IMR-90 (cell line): ENCODE measurements around the gene SRSF4. TPM values are rescaled to one million over a fixed set of nuclear protein-coding genes. Genes with fewer than 3 reads are reported as not detected.

Source experiments
- ATAC-seq: fragments of 200-7000 bp; cut with Tn5 transposase; 2 replicates; pipeline ENCODE4 v1.9.1; 2020; ENCODE audit warnings: low read depth, mild to moderate bottlenecking, moderate library complexity
- BruUV-seq: library from RNA; stranded (reverse); fragments of 400-500 nt; replicated peaks from 2 replicates; lab custom pipeline; 2021; lab: Mats Ljungman, UMichigan
- CTCF ChIA-PET: fragments of 300-600 bp; formaldehyde crosslinking; extraction: SDS; loops from one replicate; lab custom pipeline; 2021; ENCODE audit warnings: antibody characterized with exemption; lab: Yijun Ruan, JAX
- POLR2A ChIA-PET: fragments of 300-600 bp; sonication (Branson Sonifier 250); formaldehyde crosslinking; loops from one replicate; lab custom pipeline; 2022; ENCODE audit warnings: antibody characterized with exemption; ENCODE audit not compliant: unreplicated experiment; lab: Charles Lee
- DNase-seq: peaks from one replicate; pipeline ENCODE4 v3.0.0; 2013
- H2AFZ ChIP-seq: replicated peaks from 2 replicates; pipeline ENCODE3; 2013; ENCODE audit warnings: low read length, mild to moderate bottlenecking; ENCODE audit not compliant: poor library complexity
- H2AK5ac ChIP-seq: 2 replicates; pipeline ENCODE4 v1.6.1; 2013; ENCODE audit warnings: low read depth, low read length, inconsistent platforms
- H2AK9ac ChIP-seq: replicated peaks from 2 replicates; pipeline ENCODE3; 2013; ENCODE audit warnings: mild to moderate bottlenecking, low read depth, low read length, moderate library complexity; ENCODE audit not compliant: poor library complexity
- H2BK120ac ChIP-seq: 2 replicates; pipeline ENCODE4 v1.6.1; 2013; ENCODE audit warnings: low read depth, low read length, inconsistent platforms
- H2BK15ac ChIP-seq: 3 replicates; pipeline ENCODE4 v1.6.1; 2013; ENCODE audit warnings: low read depth, low read length, inconsistent platforms
- H2BK20ac ChIP-seq: 2 replicates; pipeline ENCODE4 v1.6.1; 2013; ENCODE audit warnings: low read depth, mild to moderate bottlenecking, inconsistent platforms, low read length, moderate library complexity
- H2BK5ac ChIP-seq: 2 replicates; pipeline ENCODE4 v1.6.1; 2013; ENCODE audit warnings: mild to moderate bottlenecking, low read depth, low read length, inconsistent platforms; ENCODE audit not compliant: poor library complexity, severe bottlenecking
- H3K14ac ChIP-seq: replicated peaks from 2 replicates; pipeline ENCODE4 v1.6.1; 2013; ENCODE audit warnings: low read depth, low read length, inconsistent platforms
- H3K18ac ChIP-seq: 2 replicates; pipeline ENCODE4 v1.6.1; 2013; ENCODE audit warnings: low read depth, low read length, control low read depth
- H3K23ac ChIP-seq: 2 replicates; pipeline ENCODE4 v1.6.1; 2013; ENCODE audit warnings: low read depth, low read length, inconsistent platforms
- H3K27ac ChIP-seq: 2 replicates; pipeline ENCODE4 v1.5.1; 2013; ENCODE audit warnings: mild to moderate bottlenecking, control low read depth, low read length; ENCODE audit not compliant: insufficient read depth
- H3K27me3 ChIP-seq: 2 replicates; pipeline ENCODE4 v1.6.1; 2013; ENCODE audit warnings: low read length; ENCODE audit not compliant: control insufficient read depth, insufficient read depth
- H3K36me3 ChIP-seq: 2 replicates; pipeline ENCODE4 v1.6.1; 2013; ENCODE audit warnings: low read length, mixed read lengths; ENCODE audit not compliant: control insufficient read depth, insufficient read depth
- H3K4ac ChIP-seq: 2 replicates; pipeline ENCODE4 v1.6.1; 2013; ENCODE audit warnings: low read depth, low read length, inconsistent platforms
- H3K4me1 ChIP-seq: 2 replicates; pipeline ENCODE4 v1.6.1; 2013; ENCODE audit warnings: low read length, mixed read lengths; ENCODE audit not compliant: control insufficient read depth, insufficient read depth
- H3K4me2 ChIP-seq: 2 replicates; pipeline ENCODE4 v1.6.1; 2013; ENCODE audit warnings: low read depth, mild to moderate bottlenecking, control low read depth, low read length, moderate library complexity
- H3K4me3 ChIP-seq: 2 replicates; pipeline ENCODE4 v1.5.1; 2013; ENCODE audit warnings: low read depth, mild to moderate bottlenecking, control low read depth, low read length, moderate library complexity; ENCODE audit not compliant: insufficient read depth
- H3K56ac ChIP-seq: 2 replicates; pipeline ENCODE4 v1.6.1; 2013; ENCODE audit warnings: low read length, inconsistent platforms; ENCODE audit not compliant: insufficient read depth; ENCODE audit errors: extremely low read depth
- H3K79me1 ChIP-seq, 2 experiments: 2 replicates each; pipeline ENCODE4 v1.6.1; 2013; ENCODE audit warnings: low read length in 2 of 2, inconsistent platforms in 1 of 2, low read depth in 1 of 2
- H3K9ac ChIP-seq: 2 replicates; pipeline ENCODE4 v1.6.1; 2013; ENCODE audit warnings: low read depth, low read length, control low read depth
- H3K9me1 ChIP-seq: 2 replicates; pipeline ENCODE4 v1.6.1; 2013; ENCODE audit warnings: low read length, inconsistent platforms; ENCODE audit not compliant: insufficient read depth
- H3K9me3 ChIP-seq: 2 replicates; pipeline ENCODE4 v1.6.1; 2013; ENCODE audit warnings: low read length; ENCODE audit not compliant: control insufficient read depth, insufficient read depth
- H4K20me1 ChIP-seq: 2 replicates; pipeline ENCODE4 v1.6.1; 2013; ENCODE audit warnings: low read length, inconsistent platforms; ENCODE audit not compliant: insufficient read depth
- H4K5ac ChIP-seq: 2 replicates; pipeline ENCODE4 v1.6.1; 2013; ENCODE audit warnings: mild to moderate bottlenecking, low read depth, low read length, control low read depth
- H4K8ac ChIP-seq, 2 experiments: 2 replicates each; pipeline ENCODE4 v1.6.1; 2013; ENCODE audit warnings: low read depth in 2 of 2, low read length in 2 of 2, control low read depth in 1 of 2, inconsistent platforms in 1 of 2
- H4K91ac ChIP-seq: 2 replicates; pipeline ENCODE4 v1.6.1; 2013; ENCODE audit warnings: low read depth, low read length, inconsistent platforms; ENCODE audit not compliant: insufficient read depth
- BHLHE40 ChIP-seq: fragments of 150-350 bp; IDR thresholded peaks from 2 replicates; pipeline ENCODE4 v1.6.1; 2016; ENCODE audit warnings: mild to moderate bottlenecking, low read depth, low read length
- CEBPB ChIP-seq: IDR thresholded peaks from 2 replicates; pipeline ENCODE4 v1.6.1; 2012; ENCODE audit warnings: low read depth, low read length, improper control_type of control experiment
- CHD1 ChIP-seq: IDR thresholded peaks from 2 replicates; pipeline ENCODE4 v1.6.1; 2012; ENCODE audit warnings: low read depth, low read length, improper control_type of control experiment
- ELK1 ChIP-seq: fragments of 150-350 bp; IDR thresholded peaks from 2 replicates; pipeline ENCODE4 v1.6.1; 2016; ENCODE audit warnings: low read depth, mild to moderate bottlenecking, low read length, moderate library complexity, borderline replicate concordance
- FOS ChIP-seq: fragments of 150-350 bp; IDR thresholded peaks from 2 replicates; pipeline ENCODE4 v1.6.1; 2016; ENCODE audit warnings: low read depth, low read length
- NFE2L2 ChIP-seq: fragments of 150-350 bp; IDR thresholded peaks from 2 replicates; pipeline ENCODE4 v1.6.1; 2016; ENCODE audit warnings: low read depth, mild to moderate bottlenecking, low read length
- RFX5 ChIP-seq: IDR thresholded peaks from 2 replicates; pipeline ENCODE4 v1.8.0; 2012; ENCODE audit warnings: low read depth, mild to moderate bottlenecking, low read length, moderate library complexity
- SMC3 ChIP-seq: fragments of 150-350 bp; IDR thresholded peaks from 2 replicates; pipeline ENCODE4 v1.6.1; 2016; ENCODE audit warnings: low read depth, mild to moderate bottlenecking, antibody characterized with exemption, low read length, moderate library complexity
- USF2 ChIP-seq: fragments of 150-350 bp; IDR thresholded peaks from 2 replicates; pipeline ENCODE4 v1.6.1; 2017; ENCODE audit warnings: mild to moderate bottlenecking, antibody characterized with exemption, low read length, low read depth
- WGBS, 2 experiments: methylation state at CpG; one replicate each; pipeline versions ENCODE4 v1.1.5 to v1.1.7; 2013; ENCODE audit warnings: missing lambda C conversion rate in 2 of 2; ENCODE audit not compliant: insufficient read length in 1 of 2; ENCODE audit errors: extremely low coverage in 2 of 2; 5-methylcytosine and 5-hydroxymethylcytosine counted together
- dilution Hi-C: fragments of 300-500 bp; cut with HindIII; formaldehyde crosslinking; loops from one replicate; pipeline ENCODE4 v1.14.3; 2018; ENCODE audit warnings: low sequenced_read_pairs; ENCODE audit not compliant: unreplicated experiment
- in situ Hi-C: fragments of 300-500 bp; cut with MboI; formaldehyde crosslinking; loops from 3 replicates; pipeline ENCODE4 v1.14.3; 2019; ENCODE audit warnings: low sequenced_read_pairs, inconsistent platforms, mixed read lengths
- intact Hi-C: fragments of 100-400 bp; cut with micrococcal nuclease; formaldehyde crosslinking; loops from 2 replicates; pipeline ENCODE4 v1.10.0; 2022
- polyA plus RNA-seq, 3 experiments: library from polyadenylated mRNA; depleted of rRNA; stranded (reverse); fragments of >200 nt; gene quantifications; 2 replicates each; pipeline ENCODE4 v1.2.3, GENCODE V29; 2012; ENCODE audit warnings: low replicate concordance in 1 of 3
- total RNA-seq: library from RNA; depleted of rRNA; stranded (reverse); fragments of >200 nt; gene quantifications from 2 replicates; pipeline ENCODE4 v1.2.3, GENCODE V29; 2012

SRSF4 gene
- total and polyA plus RNA-seq, 2 of the 4 experiments (the other 2 are of a cell fraction) = 20.8 to 48.5 TPM

- no peaks in the 10 kb centered on the region for H3K9me3 ChIP-seq
- peak overlapping the region; percentile 82 for H3K4me2 ChIP-seq
- H3K23ac ChIP-seq = peak overlapping the region; percentile 39; the same call in 1 of the 2 replicates
- H2AK5ac ChIP-seq = no peak overlapping the region
- H3K4ac ChIP-seq = no peak overlapping the region
- H4K91ac ChIP-seq = no peak overlapping the region
- POLR2A ChIA-PET = no interaction called here
- peak overlapping the region; percentile 77 for H3K9ac ChIP-seq
- H4K5ac ChIP-seq = 0 out of 2 replicates have a peak overlapping the region, but pooled peaks have one; percentile 37
- no peak overlapping the region for H2BK5ac ChIP-seq
- H2AK9ac ChIP-seq = peak overlapping the region; percentile 35
- TF ChIP-seq FOS (no peak), CHD1 (no peak), ELK1 (no peak), SMC3 (no peak), RFX5 (no peak), BHLHE40 (no peak), USF2 (no peak), NFE2L2 (no peak), CEBPB (no peak)
- no peak overlapping the region for H3K18ac ChIP-seq
- no peak overlapping the region for H2BK120ac ChIP-seq
- H3K27ac ChIP-seq = no peak overlapping the region
- H3K27me3 ChIP-seq = peaks cover 2% of the 10 kb centered on the region; the same call in 1 of the 2 replicates
- peaks cover 18 to 31% of the 10 kb centered on the region in 2 experiments for H3K79me1 ChIP-seq
- DNase-seq (no peak), ATAC-seq (no peak)
- in situ Hi-C loops = loop anchor here (10.0 kb wide), 1 partner anchor 1485 kb away; no protein-coding TSS in a partner anchor
- H4K20me1 ChIP-seq = no peaks in the 10 kb centered on the region; the same call in 1 of the 2 replicates
- WGBS, 2 experiments = 13% methylated on average over 3 of the region's 4 CpGs; no CpG with 5 or more reads in 1 of the 2 experiments
- CTCF ChIA-PET = interaction anchor here (1.2 kb wide), 1 partner anchor 1477 kb away, joined by 3 read pairs; no protein-coding TSS in a partner anchor
- peak overlapping the region; percentile 24; the same call in 1 of the 2 replicates for H3K14ac ChIP-seq
- dilution Hi-C loops = no loop called here
- BruUV-seq = no TSS peak
- H3K4me1 ChIP-seq = peaks cover 2% of the 10 kb centered on the region; the same call in 1 of the 2 replicates
- intact Hi-C loops = no loop called here
- no peak overlapping the region for H3K56ac ChIP-seq
- no peaks in the 10 kb centered on the region; the same call in 1 of the 2 replicates for H3K9me1 ChIP-seq
- no peak overlapping the region for H2BK20ac ChIP-seq
- H4K8ac ChIP-seq = peak overlapping the region; percentile 73 to 94
- H2BK15ac ChIP-seq = no peak overlapping the region
- peak overlapping the region; percentile 97 for H2AFZ ChIP-seq
- H3K36me3 ChIP-seq = no peaks in the 10 kb centered on the region
- peak overlapping the region; percentile 79 for H3K4me3 ChIP-seq
These were observed 48.5 kb upstream of the SRSF4 start for GRCh38 chr1:29230204-29230552.
